ENCODE data around the gene TRAPPC4. TPM values are rescaled to one million over a fixed set of nuclear protein-coding genes. Genes with fewer than 3 reads are reported as not detected.

TRAPPC4 gene
- total and polyA plus RNA-seq, 2 donors (not counting 1 experiment from before 2014, with no cell fraction given), result 61.4 to 64.5 TPM

GRCh38 chr11:119049081-119049480 is 30.5 kb downstream of the TRAPPC4 start:
- intact Hi-C loops (cut with micrococcal nuclease), result no loop called here
- H3K27me3 Mint-ChIP-seq, result no peaks in the 10 kb centered on the region
- ChIA-PET POLR2A (interaction anchor here (0.6 kb wide), 1 partner anchor 9 kb away, joined by 5 read pairs; no protein-coding TSS in a partner anchor), CTCF (no interaction called here)
- no peak overlapping the region for H2AFZ ChIP-seq (ENCODE audit: insufficient read depth, low read depth, low read length, poor library complexity, severe bottlenecking)
- H3K27me3 ChIP-seq (replicated peaks in 1 of 4; ENCODE audit: control extremely low read depth in 1 of 4, control insufficient read depth in 3 of 4, insufficient read depth in 4 of 4, low read length in 3 of 4), result no peaks in the 10 kb centered on the region
- no peak overlapping the region for H3K4me3 Mint-ChIP-seq
- no peak overlapping the region for H3K4me2 ChIP-seq (replicated peaks; ENCODE audit: low read depth, low read length, poor library complexity, severe bottlenecking)
- H3K79me2 ChIP-seq (ENCODE audit: control insufficient read depth, insufficient read depth, low read length), result no peaks in the 10 kb centered on the region
- ATAC-seq (ENCODE audit: low read depth), result no peak
- no peak overlapping the region for H3K27ac Mint-ChIP-seq
- peaks cover 0 to 67% of the 10 kb centered on the region in 2 experiments for H3K36me3 ChIP-seq (replicated peaks in 1 of 2; ENCODE audit: control extremely low read depth in 1 of 2, control insufficient read depth in 1 of 2, extremely low read depth in 1 of 2, insufficient read depth in 2 of 2, low read length in 1 of 2)
- no peak overlapping the region for H3K4me3 ChIP-seq (ENCODE audit: control extremely low read depth in 1 of 5, extremely low read depth in 1 of 5, insufficient read depth in 1 of 5, low read depth in 2 of 5, low read length in 4 of 5)
- H3K9me3 ChIP-seq (ENCODE audit: control extremely low read depth in 1 of 3, control insufficient read depth in 2 of 3, insufficient read depth in 1 of 3, low read length in 2 of 3), result no peaks in the 10 kb centered on the region
- H3K4me1 Mint-ChIP-seq, result peaks cover 21% of the 10 kb centered on the region
- no peak for DNase-seq
- peaks cover 10 to 13% of the 10 kb centered on the region in 2 donors for H3K4me1 ChIP-seq (ENCODE audit: control insufficient read depth in 2 of 2, insufficient read depth in 2 of 2, low read length in 2 of 2)
- 91% methylated on average over 6 of the region's 7 CpGs for WGBS (ENCODE audit: insufficient coverage)
- TF ChIP-seq EZH2 (IDR thresholded peaks at IDR 0.05; ENCODE audit: borderline replicate concordance, insufficient read depth, low read depth, low read length, poor library complexity, severe bottlenecking) (no peak), CTCF (IDR thresholded peaks at IDR 0.05) (no peak)
- H3K27ac ChIP-seq (ENCODE audit: low read length in 2 of 2), result no peak overlapping the region
- no peaks in the 10 kb centered on the region for H3K9me3 Mint-ChIP-seq (ENCODE audit: insufficient read depth)
- no peak overlapping the region for H3K9ac ChIP-seq (ENCODE audit: low read length)
- H4K20me1 ChIP-seq (ENCODE audit: control insufficient read depth, insufficient read depth, low read length, poor library complexity, severe bottlenecking), result no peaks in the 10 kb centered on the region

- Histone ChIP-seq H3K9ac (ENCODE audit: low read length) (no peak overlapping the region), H3K4me3 (ENCODE audit: control extremely low read depth in 1 of 5, extremely low read depth in 1 of 5, insufficient read depth in 1 of 5, low read depth in 2 of 5, low read length in 4 of 5) (no peak overlapping the region), H3K27ac (ENCODE audit: low read length in 2 of 2) (peak overlapping the region in 1 of 2 donors; percentile 44), H3K4me1 (ENCODE audit: control insufficient read depth in 2 of 2, insufficient read depth in 2 of 2, low read length in 2 of 2) (peaks cover 19 to 28% of the 10 kb centered on the region in 2 donors), H3K27me3 (replicated peaks in 1 of 4; ENCODE audit: control extremely low read depth in 1 of 4, control insufficient read depth in 3 of 4, insufficient read depth in 4 of 4, low read length in 3 of 4) (no peaks in the 10 kb centered on the region), H4K20me1 (ENCODE audit: control insufficient read depth, insufficient read depth, low read length, poor library complexity, severe bottlenecking) (no peaks in the 10 kb centered on the region), H3K9me3 (ENCODE audit: control extremely low read depth in 1 of 3, control insufficient read depth in 2 of 3, insufficient read depth in 1 of 3, low read length in 2 of 3) (no peaks in the 10 kb centered on the region), H3K36me3 (replicated peaks in 1 of 2; ENCODE audit: control extremely low read depth in 1 of 2, control insufficient read depth in 1 of 2, extremely low read depth in 1 of 2, insufficient read depth in 2 of 2, low read length in 1 of 2) (peaks cover 0 to 71% of the 10 kb centered on the region in 2 experiments), H3K79me2 (ENCODE audit: control insufficient read depth, insufficient read depth, low read length) (peaks cover 20% of the 10 kb centered on the region), H2AFZ (ENCODE audit: insufficient read depth, low read depth, low read length, poor library complexity, severe bottlenecking) (no peak overlapping the region), H3K4me2 (replicated peaks; ENCODE audit: low read depth, low read length, poor library complexity, severe bottlenecking) (peak overlapping the region; percentile 42)
- Mint-ChIP-seq H3K4me1 (peaks cover 33% of the 10 kb centered on the region), H3K9me3 (ENCODE audit: insufficient read depth) (no peaks in the 10 kb centered on the region), H3K27ac (peak overlapping the region; percentile 67), H3K27me3 (no peaks in the 10 kb centered on the region), H3K4me3 (peak overlapping the region; percentile 37)
- WGBS (ENCODE audit: insufficient coverage), result 32% methylated on average over 10 of the region's 17 CpGs
- ATAC-seq (ENCODE audit: low read depth) (peak; percentile 72), DNase-seq (peak; percentile 77)
- no peak for TF ChIP-seq CTCF (IDR thresholded peaks at IDR 0.05)
- TF ChIP-seq EZH2 (IDR thresholded peaks at IDR 0.05; ENCODE audit: borderline replicate concordance, insufficient read depth, low read depth, low read length, poor library complexity, severe bottlenecking), result no peak
- ChIA-PET POLR2A (interaction anchor here (0.7 to 0.8 kb wide), 2 partner anchors 16 to 21 kb away, joined by 3 read pairs; partner anchors contain the start of genes SLC37A4 and VPS11), CTCF (interaction anchor here (0.8 to 1.2 kb wide), 3 partner anchors 16 to 33 kb away, joined by 3 read pairs; partner anchors contain the start of genes TRAPPC4 and VPS11)
- intact Hi-C loops (cut with micrococcal nuclease), result no loop called here
Observed at GRCh38 chr11:119051440-119052162, 33.0 kb downstream of the TRAPPC4 start.

Data from B cell (primary cell).